GM18519 (cell line): ENCODE results near the gene DNAH17.

ENCODE experiments used
- ATAC-seq: cut with Tn5 transposase; IDR thresholded peaks from one replicate; pipeline ENCODE4 v1.9.1; 2021; ENCODE audit warnings: mild to moderate bottlenecking, moderate library complexity; ENCODE audit not compliant: unreplicated experiment, low FRiP score

DNAH17 gene

DNA sequence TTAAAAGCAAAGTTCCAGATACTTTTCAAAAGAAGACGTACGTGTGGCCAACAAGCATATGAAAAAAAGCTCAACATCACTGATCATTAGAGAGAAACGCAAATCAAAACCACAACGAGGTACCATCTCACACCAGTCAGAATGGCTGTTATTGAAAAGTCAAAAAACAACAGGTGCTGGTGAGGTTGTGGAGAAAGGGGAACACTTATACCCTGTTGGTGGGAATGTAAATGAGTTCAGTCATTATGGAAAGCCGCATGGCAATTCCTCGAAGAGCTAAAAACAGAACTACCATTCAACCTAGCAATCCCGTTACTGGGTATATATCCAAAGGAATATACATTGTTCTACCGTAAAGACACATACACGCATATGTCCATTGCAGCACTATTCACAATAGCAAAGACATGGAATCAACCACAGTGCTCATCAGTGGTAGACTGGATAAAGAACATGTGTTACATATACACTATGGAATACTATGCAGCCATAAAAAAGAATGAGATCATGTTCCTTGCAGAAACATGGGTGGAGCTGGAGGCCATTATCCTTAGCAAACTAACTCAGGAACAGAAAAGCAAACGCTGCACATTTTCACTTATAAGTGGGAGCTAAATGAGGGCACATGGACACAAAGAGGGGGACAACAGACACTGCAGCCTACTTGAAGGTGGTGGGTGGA lies 31.1 kb upstream of the DNAH17 start:
- ATAC-seq, result no peak

DNA sequence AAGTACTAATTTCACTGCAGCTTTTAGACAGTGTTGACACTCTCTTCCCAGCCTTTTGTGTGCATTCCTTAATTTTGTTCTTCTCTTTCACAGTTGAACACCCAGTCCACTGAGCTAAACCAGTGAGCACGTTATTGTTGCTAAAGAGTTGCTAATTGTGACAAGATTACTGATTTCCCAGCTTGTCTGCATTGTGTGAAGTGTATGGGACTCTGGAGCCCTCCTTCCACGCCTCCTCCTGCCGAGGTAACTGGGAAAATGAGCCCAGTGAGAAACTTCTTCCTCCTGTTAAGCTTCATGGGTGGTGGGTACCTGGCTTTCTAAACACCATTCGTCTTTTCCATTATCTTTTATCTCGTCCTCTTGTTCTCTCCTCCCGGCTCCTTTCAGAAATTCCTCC lies 29.8 kb upstream of the DNAH17 start:
- no peak for ATAC-seq

DNA sequence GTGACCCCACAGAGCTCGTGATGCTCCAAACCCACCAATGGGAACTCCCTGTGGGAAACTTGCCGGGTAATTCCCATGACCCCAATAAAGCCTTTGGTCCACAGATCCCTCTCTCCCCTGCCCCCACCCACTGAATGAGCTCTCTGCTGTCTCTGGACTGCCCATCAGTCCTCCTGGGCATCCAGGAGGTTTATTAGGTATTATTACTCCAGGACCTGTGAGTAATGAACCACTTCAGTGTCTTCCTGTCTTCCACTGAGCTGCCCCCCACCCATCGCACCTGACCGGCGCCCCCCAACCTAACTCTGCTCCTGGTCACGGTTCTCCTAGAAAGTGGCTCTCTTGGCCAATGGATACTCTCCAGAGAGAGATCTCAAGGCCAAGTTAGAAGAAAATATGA lies 28.7 kb upstream of the DNAH17 start:
- ATAC-seq, result no peak

DNA sequence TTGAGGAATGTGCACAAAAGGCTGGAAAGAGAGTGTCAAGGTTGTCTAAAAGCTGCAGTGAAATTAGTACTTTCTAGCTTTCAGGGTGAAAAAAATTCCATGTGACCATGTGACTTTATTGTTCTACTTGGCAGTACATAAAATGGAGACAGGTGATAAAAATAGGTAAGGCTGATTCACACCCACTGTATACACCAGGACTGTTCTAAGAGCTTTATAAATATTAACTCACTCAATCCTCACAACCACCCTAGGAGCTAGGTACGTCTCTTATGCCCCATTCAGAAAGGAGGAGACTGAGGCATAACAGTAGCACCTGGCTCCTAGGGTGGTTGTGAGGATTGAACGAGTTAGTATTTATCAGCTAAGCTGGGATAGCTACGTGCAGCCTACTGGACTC lies 28.2 kb upstream of the DNAH17 start:
- no peak for ATAC-seq

DNA sequence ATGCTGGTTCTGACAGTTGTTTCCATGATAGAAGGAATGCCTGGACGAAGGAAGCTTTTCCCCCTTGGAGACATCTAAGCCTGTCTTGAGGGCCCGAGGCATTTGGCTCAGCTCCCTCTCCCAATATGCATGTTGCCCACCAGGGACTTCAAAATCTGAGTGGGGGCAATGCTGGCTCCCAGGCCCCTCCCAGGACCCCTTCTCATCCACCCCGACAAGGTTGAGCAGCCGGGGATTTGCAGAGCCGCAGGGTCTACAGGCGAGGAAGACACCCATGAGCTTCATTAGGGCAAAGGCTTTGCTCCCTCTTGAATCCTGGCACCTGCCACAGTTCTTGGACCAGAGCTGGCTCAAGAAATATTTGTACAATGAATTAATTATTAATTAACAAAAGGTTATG lies 25.1 kb upstream of the DNAH17 start:
- ATAC-seq, result no peak

DNA sequence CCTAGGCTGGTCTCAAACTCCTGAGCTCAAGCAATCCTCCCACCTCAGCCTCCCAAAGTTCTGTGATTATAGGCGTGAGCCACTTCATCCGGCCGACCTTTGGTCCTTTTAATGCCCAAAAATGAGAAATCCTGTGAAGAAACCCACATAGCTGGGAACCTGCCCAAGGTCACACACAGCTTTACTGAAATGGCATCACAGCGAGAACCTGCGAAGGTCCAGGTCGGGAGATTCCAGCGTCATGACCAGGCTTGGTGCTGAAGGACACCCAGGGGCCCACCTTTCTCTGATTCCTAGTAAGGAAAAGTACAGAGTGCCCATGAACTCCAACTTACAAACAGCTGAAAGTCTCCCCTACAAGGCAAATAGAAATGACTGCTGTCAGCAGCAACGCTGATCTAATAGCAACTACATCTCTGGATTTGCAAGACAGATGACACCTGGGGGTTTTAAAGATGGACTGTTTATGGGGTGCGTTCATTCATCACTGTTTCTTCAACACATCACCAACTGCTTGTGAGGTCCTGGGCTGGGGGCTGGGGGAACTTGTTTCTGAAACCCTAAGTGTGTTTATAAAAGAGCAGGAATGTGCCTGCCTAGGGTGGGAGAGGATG lies 24.5 kb upstream of the DNAH17 start:
- ATAC-seq, result no peak

DNA sequence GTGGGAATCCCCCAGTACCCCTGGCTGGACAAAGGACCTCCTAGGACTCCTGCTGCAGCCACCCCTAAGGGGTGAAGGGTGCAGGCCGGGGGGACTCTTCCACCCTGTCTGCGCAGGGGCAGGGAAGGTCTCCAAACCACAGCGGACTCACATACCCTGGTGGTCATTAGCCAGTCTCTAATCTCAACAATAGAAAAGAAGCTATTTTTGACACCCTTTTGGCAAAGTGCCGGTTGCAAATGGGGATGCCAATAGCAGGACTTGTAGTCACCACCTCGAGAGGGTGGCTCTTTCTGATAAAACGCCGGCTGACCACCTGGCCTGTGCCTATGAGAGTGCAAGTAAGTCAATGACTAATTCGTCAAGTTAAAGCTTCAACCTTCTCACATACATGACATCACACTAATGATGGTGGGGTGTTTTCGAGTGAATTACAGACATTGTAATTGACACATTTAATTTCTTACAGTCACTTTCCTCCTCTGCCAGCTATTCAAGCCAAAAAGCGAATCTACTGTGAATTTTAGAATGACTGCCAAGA lies 23.1 kb upstream of the DNAH17 start:
- ATAC-seq, result no peak

DNA sequence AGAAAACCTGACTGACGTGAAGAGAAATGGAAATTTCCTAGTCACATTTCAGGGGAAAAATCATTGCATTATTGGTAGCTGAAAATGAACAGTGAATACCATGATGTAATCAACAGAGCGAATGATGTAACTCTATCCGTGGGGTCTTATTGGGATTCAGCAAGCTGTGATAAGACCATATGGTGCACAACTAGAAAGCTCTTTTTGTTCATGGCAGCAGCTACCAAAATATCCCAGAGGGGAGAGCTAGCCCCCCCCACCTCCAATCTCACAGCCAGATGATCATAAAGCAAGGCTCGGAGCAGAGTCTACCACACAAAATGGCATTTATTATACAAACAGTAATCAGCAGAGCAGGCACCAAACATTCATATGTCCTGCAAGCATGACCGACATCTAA lies 22.2 kb upstream of the DNAH17 start:
- ATAC-seq, result no peak

DNA sequence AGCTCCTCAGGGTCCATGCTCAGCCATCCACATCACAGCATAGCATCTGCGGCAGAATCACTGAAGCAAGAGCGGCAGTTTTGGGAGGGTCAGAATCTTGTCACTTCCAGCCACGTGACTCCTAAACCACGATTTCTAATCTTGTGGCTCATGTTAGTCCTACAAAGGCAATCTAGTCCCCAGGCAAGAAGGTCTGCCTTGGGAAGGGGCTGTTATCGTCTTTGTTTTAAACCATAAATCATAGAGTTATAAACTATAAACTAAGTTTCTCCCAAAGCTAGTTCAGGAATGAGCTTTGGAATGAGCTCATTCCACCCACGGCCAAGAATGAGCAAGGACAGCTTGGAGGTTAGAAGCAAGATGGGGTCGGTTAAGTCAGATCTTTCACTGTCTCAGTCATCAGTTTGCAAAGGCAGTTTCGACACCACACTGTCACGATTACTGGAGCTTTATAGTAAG lies 20.8 kb upstream of the DNAH17 start:
- ATAC-seq, result no peak

DNA sequence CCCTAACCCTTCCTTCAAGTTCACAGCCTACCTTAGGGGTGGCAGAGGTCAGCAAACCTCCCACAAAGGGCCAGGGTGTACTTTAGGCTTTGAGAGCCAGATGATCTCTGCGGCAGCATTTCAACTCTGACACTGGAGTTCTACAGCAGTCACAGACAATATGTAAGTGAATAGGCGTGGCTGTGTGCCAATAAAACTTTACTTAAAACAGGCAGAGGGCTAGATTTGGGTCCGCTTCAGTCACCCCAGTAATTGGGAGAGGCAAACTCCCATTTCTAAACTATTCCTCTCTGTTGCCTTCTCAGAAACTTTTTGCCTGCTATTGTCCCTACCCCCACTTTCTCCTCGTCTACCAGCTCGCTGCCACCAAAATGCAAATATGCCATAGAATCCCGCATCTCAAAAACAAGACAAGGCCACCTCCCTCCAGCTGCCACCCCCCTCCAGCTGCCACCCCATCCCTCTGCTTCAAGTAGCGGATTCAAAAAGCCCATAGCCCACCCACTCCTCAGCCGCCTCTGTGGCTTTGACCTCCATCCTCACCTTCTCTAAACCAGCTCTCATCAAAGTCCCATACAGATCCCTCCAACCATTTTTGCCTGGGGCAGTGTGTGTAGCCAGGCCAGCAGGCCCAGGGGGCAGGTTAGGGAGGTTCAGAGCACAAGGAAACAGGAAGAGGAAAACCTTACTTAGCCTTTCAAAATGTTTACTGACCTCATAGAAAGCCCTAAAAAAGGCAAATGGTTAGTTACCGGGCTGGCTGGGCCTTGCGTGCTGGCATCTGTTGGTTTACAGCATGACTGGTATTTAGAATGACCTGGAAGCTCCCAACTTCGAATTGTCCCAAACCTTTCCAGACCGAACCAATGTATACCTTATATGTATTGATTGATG lies 19.9 kb upstream of the DNAH17 start:
- ATAC-seq, result no peak

DNA sequence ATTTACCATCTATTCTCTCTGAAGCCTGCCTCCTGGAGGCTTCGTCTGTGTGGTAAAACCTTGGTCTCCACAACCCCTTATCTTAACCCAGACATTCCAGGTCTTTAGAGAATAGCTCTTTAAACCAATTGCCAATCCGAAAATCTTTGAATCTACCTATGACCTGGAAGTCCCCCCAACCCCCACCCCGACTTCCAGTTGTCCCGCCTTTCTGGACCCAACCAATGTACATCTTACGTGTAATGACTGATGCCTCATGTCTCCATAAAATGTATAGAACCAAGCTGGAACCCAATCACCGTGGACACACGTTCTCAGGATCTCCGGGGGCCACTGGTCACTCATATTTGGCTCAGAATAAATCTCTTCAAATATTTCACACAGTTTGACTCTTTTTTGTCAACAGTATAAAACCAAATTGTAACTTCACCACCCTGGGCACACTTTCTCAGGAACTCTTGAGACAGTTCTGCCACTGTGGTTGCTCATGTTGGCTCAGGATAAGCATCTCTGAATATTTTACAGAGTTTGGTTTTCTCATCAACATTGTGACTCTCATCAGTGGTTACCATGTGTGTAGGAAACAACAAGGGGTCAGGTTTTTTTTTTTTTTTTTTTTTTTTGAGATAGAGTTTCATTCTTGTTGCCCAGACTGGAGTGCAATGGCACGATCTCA lies 18.1 kb upstream of the DNAH17 start:
- ATAC-seq, result no peak

DNA sequence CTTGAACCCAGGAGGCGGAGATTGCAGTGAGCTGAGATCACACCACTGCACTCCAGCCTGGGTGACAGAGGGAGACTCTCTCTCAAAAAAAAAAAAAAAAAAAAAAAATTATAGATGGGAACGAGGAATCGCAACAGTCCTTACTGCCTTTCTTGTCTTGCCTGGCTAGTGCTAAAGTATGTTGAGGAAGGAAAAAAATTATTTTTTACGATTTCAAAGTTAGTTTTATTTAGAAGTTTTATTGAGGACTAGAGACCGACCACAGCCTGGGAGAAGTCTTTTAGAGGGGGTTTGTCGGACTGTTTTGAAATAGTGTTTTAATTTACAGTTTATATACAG lies 15.8 kb upstream of the DNAH17 start:
- no peak for ATAC-seq

DNA sequence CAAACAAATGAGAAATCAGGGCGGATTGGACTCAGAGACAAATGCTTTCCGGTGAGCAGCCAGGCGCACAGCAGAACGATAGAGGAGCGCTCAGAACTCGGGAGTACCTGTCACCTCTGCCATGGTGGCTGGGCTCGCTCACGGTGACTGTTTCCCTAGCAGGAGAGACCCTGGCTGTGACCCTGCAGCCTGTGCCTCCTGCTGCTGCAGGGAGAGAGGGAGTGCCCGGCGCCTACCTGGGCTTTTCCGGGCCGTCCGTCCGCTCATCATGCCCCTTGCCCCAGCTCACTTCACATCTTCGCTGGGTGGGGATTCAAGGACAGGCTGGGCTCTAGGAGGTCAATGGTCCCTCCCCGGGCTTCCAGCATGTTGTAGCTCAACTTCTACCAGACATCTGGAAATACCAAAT lies 14.1 kb upstream of the DNAH17 start:
- no peak for ATAC-seq

DNA sequence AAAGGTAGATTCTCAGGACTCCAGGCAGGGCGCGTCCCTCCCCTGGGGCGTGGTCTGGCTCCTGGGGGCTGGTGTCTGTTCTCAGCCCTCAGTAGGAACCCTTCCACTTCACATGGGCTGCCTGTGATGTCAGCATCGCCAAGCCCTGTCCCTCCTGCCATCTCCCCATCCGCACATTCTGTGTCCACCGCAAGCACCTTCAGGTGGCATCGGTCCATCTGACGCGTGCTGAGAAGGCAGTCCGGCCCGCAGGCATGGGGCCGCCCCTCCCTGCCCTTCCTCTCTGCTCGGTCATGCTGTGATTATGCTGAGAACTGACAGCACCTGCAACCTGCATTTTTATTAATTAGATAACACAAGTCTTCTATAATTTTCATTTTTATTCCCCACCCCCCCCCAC lies 12.7 kb upstream of the DNAH17 start:
- no peak for ATAC-seq

DNA sequence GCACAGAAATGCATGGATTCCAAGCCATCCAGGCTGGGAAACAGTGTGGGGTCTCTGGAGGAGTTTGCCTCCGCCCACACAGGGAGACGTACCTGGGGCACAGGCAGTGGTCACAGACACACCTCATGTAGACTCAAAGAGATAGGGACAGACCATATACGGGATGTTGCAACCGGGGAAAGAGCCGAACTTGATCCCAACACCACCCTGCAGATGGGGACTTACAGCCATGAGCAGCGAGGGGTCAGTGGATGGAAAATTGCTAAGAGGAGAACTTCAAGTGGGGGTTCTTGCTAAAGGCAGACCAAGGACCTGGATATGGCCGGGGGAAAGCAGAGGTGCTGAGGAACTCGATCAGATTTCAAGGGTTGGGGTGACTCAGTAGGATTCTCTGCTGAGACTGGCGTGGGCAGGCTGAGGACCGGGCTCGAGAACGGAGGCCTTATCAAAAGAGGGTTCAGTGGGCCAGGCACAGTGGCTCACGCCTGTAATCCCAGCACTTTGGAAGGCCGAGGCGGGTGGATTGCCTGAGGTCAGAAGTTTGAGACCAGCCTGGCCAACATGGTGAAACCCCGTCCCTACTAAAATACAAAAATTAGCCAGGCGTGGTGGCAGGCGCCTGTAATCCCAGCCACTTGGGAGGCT lies 12.0 kb upstream of the DNAH17 start:
- no peak for ATAC-seq

DNA sequence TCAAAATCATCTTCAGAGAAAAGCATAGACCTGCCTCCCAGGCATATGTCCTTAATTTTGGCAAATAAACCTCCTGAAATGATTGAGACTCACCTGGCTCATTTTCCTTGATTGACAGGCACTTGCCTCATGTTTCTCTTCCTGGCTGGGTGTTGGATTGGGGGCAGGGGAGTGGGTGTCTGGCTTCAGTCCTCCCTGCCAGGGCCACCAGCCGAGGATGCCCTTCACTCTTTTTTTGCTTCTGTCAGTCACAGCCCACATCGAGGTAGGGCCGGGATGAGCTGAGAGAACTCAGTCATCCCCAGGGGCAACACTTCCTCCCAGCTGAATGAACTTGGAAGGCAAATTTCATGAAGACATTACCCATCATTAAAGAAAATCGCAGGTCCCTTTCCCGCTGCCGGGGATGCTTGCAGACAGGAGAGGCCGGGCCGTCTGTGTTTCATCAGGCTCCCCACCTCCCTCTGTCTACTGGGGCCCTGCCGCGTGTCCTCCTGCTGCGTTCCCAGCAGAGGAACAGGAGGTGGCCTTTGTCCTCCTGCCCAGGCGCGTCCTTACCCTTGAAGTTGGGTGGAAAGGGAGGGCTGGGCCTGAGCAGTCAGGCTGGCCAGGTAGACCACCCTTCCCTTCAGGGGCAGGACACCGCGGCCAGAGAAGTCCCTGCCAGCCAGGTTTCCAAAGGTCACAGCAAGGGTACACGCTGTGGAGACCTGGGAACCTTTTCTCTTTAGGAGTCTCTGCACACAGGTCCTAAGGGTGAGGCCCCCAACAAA lies 11.2 kb upstream of the DNAH17 start:
- ATAC-seq, result no peak

DNA sequence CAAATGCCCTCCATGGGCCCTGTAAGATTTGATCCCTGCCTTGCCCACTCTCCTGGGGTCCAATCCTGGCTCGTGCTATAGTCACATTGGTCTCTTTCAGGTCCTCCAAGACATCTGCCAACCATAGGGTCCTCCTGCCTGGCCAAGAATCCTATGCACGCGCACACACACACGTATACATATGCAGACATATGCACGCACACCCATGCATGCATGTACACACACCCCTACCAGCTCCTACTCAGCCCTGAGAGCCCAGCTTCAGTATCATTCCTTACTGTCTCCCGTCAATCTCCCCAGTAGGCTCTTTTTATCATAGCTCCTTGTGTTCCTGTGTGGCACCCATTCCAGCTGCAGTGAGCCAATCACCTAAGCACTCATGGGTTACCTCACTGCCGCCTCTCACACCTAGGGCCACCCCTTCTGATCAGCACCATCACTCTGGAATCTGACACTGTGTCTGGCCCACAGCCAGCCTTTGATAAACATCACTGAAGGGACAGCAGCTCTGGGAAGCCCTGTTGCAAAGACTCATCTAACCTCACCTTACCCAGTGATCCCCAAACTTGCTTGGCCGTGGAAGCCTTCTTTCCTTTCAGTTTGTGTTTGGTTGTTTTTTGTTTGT lies 7.9 kb upstream of the DNAH17 start:
- no peak for ATAC-seq

DNA sequence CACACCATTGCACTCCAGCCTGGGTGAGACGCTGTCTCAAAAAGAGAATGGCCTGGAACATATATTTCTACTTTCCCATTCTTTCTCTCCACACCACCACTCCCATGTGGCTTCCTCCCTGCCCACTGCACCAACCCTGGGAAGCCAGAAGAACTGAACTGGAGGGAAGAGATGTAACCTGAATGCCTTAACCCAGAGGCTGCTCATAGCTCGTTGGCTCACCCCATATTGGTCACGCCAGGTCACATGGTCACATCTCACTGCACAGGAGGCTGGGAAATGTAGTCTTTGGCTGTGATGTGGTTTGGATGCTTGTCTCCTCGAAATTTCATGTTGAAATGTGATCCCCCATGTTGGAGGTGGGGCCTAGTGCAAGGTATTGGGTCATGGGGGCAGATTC lies 5.9 kb upstream of the DNAH17 start:
- ATAC-seq, result no peak

DNA sequence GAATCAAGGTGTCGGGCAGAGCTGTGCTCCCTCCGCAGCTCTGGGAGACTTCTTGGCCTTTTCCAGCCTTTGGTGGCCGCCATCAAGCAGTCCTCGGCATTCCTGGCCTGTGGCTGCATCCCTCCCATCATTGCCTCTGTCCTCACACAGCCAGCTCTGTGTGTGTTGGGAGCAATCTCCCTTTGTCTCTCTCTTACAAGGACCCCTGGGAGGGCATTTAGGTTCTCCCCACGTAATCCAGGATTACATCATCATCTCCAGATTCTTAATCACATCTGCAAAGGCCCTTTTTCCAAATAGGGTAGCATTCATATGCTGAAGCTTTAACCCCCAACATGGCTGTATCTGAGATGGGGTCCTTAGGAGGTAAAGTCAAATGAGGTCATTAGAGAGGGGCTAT lies 4.1 kb upstream of the DNAH17 start:
- ATAC-seq, result no peak
